Stimulated activated naive CD8-positive, alpha-beta T cell treated with anti-CD3 and anti-CD28 coated beads, Interleukin-15, Interleukin-2, amounts not matched to agents 100 U/mL and 50 U/mL, for 24 hours (primary cell): ENCODE results near the gene B3GALT6.

Experiments used
- ATAC-seq: fragments of 150-1000 bp; cut with Tn5 transposase; one replicate; pipeline ENCODE4 v1.10.0; 2021
- DNase-seq: peaks from one replicate; pipeline ENCODE4 v3.0.0; 2021

Gene B3GALT6

DNA sequence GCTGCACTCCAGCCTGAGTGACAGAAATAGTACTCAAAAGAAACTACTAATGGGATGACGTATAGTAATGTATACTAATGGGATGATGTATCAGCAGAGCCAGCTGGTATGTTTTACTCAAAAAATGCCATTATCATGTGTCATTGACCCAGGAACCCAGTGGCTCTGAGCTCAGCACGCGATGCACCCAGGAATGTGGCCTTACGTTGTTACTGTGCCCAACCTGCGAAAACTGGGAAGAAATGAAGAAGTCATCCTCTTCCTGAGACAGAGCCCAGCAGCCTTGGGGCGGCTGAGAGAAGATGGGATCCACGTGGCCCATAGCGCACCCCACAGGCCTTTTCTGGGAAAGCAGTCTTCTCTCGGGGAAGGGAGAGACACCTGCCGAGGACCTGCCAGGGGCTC is 32.8 kb downstream of the B3GALT6 start:
- DNase-seq = no peak
- no peak for ATAC-seq

- no peak for ATAC-seq
Observed at GRCh38 chr1:1267488-1268283, 35.6 kb downstream of the B3GALT6 start.

DNA sequence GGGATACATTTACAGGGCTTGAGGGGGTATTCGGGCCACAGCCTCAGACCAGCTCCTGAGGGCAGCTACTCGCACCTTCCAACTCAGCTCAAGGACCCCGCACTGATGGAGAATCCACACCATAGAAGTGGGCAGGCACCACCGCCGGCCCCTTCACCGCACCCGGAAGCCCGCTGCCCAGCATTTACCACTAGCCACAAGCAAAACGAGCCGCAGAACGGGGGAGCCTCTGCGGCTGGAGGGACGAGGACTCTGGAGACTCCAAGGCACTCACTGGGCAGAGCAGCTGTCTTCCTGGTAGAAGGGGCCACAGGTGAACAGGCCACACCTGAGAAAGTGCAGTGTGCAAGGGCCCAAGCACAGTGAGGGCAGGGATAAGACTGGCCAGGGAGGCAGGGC is 36.2 kb downstream of the B3GALT6 start:
- no peak for ATAC-seq
- DNase-seq = no peak

More at GRCh38 chr1:1267488-1268283, 35.6 kb downstream of the B3GALT6 start:
- no peak for DNase-seq

DNA sequence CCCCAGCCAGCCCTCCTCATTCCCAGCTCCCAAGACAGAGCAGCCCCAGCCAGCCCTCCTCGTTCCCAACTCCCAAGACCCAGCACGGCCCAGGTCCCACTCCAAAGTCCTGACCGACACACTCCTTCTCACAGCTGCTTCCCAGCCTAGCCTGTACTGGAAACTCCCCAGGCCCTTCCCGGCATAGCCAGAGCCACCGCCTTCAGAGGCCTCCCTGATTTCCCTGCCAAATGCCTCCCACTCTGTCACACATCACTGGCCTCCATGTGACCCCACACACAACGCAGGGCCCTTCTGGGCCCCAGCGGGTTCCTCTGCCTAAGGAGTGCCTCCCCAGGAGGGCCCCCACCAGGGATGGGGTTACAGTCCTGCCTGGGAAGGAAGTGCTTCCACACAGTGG is 38.8 kb downstream of the B3GALT6 start:
- ATAC-seq (no peak), DNase-seq (no peak)

DNA sequence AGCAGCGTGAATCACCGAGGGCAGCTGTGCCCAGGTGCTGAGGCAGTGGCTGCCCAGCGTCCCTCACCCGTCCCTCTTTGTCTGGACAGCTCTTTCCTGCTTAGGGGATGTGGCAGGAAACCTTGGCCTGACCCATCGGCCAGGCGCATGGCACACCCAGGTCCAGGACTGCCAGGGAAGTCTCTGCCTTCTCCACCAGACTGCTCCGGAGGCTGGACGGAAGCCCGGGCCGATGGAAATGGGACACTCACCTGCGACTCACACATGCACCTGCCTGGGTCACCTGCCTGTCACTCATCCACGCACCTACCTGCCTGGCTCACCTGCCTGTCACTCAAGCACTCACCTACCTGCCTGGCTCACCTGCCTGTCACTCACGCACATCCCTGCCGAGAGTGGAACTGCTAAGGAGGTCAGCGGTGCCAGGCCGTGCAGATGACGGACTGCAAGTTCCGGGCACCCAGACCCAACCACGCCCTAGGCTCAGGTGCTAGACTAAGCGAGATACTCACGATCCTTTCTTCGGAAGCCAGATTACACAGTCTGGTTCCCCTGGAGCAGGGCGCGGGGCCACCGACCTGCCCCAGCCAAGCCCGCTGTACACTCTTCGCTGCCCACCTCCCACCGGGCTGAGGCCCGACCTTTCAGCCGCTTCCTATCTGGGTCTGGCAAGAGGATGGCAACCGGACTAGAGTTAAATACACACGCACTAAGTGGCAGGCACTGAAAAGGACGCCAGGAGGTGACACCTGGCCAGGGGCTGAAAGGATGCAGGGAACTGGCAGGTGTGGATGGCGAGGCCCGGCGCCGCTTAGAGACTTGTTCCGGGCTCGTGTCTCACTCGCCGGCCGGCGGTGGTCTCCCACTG is 40.5 kb downstream of the B3GALT6 start:
- ATAC-seq = no peak
- DNase-seq = no peak

GRCh38 chr1:1273209-1273511 is 41.1 kb downstream of the B3GALT6 start:
- ATAC-seq (no peak), DNase-seq (no peak)

- DNase-seq (peak; percentile 95), ATAC-seq (peak; percentile 93)
Observed at GRCh38 chr1:1273512-1274298, 41.7 kb downstream of the B3GALT6 start, which contains the start of gene UBE2J2. TSS of gene UBE2J2 (minus strand) at chr1:1273854. CDS start at chr1:1267992, 5,862 bp downstream.

GRCh38 chr1:1274299-1274930 is 42.4 kb downstream of the B3GALT6 start:
- no peak for ATAC-seq

GRCh38 chr1:1274931-1275431 is 42.9 kb downstream of the B3GALT6 start:
- no peak for ATAC-seq
- no peak for DNase-seq

More at GRCh38 chr1:1274299-1274930, 42.4 kb downstream of the B3GALT6 start:
- no peak for DNase-seq

- ATAC-seq (no peak), DNase-seq (no peak)
Observed at GRCh38 chr1:1275836-1276235, 43.8 kb downstream of the B3GALT6 start.

DNA sequence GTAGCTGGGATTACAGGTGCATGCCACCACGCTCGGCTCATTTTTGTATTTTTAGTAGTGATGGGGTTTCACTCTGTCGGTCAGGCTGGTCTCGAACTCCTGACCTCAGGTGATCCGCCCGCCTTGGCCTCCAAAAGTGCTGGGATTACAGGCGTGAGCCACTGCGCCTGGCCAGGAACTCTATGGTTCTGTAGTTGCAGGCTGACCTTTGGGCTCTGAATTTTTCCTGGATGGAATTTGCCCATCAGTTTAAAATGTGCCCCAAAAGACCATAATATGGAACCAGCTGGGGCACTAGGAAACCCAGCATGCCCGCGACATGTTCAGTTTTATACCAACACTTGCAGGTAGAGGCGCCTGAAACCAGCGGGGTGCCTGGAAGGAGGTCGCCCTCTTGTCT is 46.6 kb downstream of the B3GALT6 start:
- DNase-seq = no peak

DNA sequence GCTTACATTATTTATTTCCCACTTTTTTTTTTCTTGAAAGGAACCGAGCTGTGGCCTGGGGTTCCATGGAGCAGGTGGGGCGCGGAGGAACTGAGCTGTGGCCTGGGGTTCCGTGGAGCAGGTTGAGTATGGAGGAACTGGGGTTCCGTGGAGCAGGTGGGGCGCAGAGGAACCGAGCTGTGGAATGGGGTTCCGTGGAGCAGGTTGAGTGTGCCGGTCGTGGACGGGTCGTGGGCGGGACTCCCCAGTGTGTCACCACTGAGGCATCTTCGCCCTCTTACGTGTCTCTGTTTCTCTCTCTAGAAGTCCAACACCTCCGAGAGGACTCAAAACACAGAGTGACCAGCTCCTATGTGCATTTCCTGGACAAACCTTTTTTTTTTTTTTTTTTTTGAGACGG is 47.0 kb downstream of the B3GALT6 start:
- ATAC-seq = no peak
- no peak for DNase-seq

More for the DNA sequence above, 46.6 kb downstream of the B3GALT6 start:
- ATAC-seq = no peak

GRCh38 chr1:1280782-1281481 is 48.9 kb downstream of the B3GALT6 start:
- peak; percentile 8 for ATAC-seq
- no peak for DNase-seq

DNA sequence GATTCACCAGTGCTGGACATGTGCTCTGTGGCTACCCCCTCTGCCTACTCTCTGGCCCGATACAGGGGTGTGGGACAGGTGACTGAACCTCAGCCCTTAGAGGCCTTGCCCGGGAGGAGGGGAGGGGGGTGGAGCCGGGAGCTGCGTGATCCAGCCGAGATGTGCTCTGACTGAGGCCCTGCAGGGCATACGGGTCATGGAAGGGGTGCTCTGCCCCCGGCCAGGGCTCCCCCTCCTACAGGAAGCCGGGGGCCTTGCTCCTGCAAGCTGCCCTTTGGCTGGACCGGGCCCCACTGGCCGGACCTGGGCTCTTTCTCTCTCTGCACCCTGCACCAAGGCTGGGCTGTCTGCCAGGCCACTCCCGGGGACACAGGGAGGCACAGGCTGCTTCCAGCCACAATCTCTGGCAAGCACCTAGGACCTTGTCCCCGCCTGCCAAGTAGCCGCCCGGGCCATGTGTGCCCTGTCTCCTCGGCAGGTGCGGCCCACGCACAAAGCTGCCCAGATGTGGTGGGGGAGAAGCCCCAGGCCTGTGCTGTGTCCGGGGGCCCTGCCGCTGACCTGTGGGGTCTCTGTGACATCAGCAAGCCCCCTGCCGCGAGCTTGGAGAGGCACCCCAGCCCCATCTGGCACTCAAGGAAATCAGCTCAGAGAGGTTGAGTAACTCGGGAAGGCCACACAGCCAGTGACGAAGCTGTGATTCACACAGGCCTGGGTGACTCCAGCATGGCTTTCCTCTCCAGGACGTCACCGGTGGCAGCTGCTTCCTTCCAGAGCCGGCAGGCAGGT is 49.7 kb downstream of the B3GALT6 start:
- ATAC-seq (peak; percentile 42), DNase-seq (no peak)

GRCh38 chr1:1282998-1283397 is 51.0 kb downstream of the B3GALT6 start:
- DNase-seq (peak; percentile 35), ATAC-seq (peak; percentile 11)

GRCh38 chr1:1283821-1284220 is 51.8 kb downstream of the B3GALT6 start:
- no peak for ATAC-seq
- no peak for DNase-seq
